ENCODE results near the gene MCRIP2.
A peak's percentile ranks its signal among the peaks of the same experiment; 100 is the strongest.
"Not testable (repeated sequence)": the region's sequence is repeated elsewhere in the genome, so short reads cannot be mapped to it uniquely, and the experiment has no call there.

Gene MCRIP2, protein sequence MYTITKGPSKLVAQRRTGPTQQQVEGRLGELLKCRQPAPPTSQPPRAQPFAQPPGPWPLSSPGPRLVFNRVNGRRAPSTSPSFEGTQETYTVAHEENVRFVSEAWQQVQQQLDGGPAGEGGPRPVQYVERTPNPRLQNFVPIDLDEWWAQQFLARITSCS

DNA sequence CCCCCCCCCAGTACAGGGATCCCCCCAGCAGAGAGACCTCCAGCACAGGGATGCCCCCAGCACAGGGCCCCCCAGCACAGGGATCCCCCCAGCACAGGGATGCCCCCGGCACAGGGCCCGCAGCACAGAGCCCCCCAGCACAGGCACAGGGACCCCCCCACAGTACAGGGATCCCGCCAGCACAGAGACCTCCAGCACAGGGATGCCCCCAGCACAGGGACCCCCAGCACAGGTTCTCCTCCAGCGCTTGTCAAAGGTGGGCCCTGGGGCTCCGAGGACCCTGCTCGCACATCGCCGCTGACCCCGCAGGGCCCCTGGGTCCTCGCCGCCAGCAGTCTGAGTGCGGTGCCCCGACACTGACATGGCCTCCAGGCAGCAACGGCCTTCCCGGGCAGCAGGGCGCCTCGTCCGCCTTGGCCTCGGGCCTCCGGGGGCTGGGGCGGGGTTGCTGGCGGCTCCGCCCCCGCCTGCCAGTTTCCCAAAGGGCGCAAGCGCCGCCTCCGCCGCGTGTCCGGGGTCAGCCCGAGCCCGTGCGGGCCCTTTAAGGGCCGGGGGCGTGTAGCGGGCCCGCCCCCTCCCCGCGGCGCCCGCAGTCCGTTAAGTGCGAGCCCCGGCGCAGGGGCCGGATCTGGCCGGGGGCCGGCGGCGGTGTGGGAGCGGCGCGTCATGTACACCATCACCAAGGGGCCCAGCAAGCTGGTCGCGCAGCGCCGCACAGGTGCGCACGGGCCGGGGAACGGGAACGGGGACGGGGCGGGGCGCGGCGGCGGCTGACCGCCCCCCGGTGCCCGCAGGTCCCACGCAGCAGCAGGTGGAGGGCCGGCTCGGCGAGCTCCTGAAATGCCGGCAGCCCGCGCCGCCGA, at the start of gene MCRIP2:
Gene MCRIP2 (plus strand): TSS at position 503 of the 863 bp plus-strand sequence. CDS start 164 bp downstream, at position 667.
- peak in 1 of 2 donors; percentile 33 for DNase-seq (ENCODE audit: extremely low read depth in 1 of 2, low read depth in 1 of 2)

DNA sequence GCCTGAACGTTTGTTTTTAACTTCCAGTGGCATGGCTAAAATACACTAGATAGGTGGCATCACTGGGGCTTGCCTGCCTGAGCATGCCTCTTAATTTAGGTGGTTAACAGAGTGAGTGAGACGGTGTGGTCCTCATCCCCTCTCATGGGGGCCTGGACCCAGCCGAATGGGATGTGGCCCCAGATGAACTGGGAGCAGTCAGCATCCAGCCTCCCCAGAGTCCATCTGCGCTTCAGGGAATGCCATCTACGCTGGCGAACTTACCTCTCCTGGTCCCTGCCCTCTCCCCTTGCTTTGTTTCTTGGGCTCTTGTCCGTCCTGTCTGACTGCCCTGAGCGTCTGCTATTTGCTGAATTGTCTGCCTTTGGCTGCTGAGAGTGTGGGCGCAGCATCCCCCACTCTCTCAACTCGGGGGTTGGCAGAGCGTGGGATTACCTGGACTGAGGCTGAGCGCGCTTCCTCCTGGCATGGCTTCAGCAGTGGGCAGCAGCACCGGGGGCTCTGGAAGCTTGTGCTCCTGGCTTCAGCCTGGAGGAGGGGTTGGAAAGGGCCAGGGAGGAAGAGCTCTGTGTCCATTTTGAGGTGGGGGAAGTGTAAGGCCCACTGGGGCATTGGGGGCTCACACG, 49.6 kb upstream of the MCRIP2 start:
- DNase-seq (ENCODE audit: extremely low read depth in 1 of 2, low read depth in 1 of 2) = no peak

DNA sequence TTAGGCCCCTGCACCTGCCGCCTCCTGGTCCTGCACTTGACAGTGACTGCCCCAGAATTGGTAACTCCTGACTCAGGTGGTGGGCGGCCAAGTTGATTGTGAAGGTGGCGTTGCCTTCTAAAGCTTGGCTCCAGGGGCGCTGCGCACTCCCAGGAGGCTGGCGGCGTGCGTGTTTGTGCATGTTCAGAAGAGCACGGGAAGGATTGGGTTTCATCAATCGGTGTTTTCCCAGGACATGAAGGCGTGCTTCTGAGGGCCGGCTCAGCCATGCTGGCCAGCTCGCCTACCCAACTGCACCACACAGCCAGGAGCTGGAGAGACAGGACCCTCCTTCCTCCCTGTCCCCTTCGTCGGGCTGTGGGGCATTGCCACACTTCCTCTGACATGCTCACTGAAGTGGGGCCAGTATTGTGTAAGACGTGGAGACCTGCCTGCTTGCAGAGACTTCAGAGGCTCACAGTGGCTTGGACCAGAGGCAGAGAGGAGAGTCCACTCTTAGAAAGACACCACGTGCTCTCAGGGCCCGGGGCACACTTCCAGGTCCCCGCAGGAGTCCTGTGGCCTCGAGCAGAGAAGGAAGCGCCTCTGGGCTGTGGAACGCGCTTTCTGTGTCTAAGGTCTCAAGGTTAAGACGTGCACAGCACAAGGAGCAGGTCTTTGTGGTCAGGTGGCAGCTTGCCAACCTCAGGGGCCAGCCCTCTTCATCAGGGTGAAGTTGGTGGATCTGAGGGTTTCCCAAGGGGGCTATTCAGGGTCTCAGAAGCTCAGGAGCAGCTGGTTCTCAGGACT, 48.9 kb upstream of the MCRIP2 start:
- DNase-seq (ENCODE audit: extremely low read depth in 1 of 2, low read depth in 1 of 2) = no peak

DNA sequence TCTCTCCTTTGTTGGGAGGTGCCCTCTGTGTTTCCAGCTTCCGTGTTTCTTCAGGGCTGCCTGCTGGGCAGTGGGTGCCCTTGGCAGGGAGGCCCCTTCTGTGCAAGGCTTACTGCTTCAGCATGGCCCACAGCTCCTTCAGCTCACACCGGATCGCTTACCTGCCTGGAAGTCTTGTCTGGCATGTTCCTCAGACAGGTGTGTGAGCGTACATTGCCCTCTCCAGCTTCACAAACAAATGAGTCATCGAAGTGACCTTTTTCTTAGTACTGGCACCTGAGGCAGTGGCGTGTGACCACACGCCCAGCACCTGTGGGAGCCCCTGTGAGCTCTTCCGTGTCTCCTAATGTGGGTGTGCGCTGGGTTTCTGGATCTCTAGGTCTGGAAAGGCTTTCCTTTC, 48.2 kb upstream of the MCRIP2 start:
- no peak for DNase-seq (ENCODE audit: extremely low read depth in 1 of 2, low read depth in 1 of 2)

DNA sequence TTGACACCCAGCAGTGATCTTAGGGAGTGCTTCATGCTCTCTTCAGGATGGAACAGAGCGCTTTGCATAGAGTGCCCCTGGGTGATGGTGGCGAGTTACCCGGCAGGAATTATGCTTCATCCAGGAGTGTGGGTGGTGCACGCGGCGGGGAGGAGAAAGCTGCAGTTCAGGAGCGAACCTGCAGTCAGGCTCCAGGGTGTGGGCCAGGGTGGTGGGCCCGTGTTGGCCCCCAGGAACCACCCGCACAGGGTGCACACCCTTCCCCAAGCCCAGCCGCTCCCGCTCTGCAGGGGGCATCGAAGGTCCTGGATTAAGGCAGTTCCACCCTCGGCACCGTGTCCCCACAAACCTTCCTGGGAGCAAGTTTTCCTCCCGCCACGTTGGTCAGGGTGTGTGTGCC, 47.8 kb upstream of the MCRIP2 start:
- DNase-seq (ENCODE audit: extremely low read depth in 1 of 2, low read depth in 1 of 2) = no peak

DNA sequence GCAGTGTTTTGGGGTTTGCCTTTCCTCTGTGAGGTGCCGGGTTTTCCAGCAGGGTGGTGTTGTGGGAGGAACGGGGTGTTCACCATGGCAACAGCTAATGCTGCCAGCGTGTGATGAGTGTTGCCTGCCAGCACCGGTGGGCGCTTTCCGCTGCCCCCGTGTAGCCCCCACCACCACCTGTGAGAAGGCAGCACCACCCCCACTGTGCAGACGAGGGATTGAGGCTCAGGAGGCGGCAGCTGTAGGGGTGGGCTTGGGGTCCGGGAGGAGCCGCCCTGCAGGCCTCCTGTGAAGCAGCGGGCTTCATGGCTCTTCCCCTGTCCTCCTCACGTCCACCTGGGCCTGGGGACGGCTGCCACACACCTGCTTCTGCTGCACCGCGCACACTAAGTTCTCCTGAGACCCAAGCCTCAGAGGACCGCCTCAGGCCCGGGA, 46.5 kb upstream of the MCRIP2 start:
- DNase-seq (ENCODE audit: extremely low read depth in 1 of 2, low read depth in 1 of 2) = no peak

DNA sequence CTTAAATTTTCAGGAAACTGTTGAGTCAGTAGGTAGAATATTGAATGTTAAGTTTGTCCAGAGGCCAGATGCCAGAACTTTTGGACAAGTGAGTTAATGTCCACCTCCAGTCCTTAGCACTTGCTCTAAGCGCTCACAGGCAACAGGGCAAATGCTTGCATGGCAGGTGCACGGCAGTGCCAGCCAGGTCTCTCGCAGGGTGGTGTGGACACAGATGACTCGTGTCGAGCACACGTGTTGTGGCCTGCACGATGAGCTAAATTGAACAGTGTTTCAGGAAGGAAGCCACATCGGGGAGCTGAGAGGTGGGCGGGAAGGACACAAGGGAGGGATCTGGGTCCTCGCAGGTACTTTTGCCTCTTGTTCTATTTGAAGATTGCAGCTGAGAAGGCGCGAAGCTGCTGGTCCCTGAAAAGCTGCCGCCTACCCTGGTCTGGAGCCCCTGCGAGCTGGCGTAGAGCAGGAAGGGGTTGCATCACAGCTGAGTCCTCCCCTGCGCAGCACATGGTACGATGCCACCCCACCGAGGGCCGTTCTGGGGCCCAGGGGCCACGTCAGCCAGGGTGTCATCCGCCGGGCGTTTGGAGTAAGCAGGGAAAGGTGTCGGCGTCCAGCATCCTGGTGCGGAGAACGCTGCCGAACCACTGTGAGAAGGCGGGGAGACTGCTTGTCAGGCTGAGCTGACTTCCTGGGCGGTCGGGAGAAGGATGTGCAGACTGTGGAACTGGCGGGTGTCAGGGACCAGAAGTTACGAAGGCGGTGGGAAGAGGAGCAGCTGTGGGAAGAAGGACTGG, 45.5 kb upstream of the MCRIP2 start:
- DNase-seq (ENCODE audit: extremely low read depth in 1 of 2, low read depth in 1 of 2) = no peak

DNA sequence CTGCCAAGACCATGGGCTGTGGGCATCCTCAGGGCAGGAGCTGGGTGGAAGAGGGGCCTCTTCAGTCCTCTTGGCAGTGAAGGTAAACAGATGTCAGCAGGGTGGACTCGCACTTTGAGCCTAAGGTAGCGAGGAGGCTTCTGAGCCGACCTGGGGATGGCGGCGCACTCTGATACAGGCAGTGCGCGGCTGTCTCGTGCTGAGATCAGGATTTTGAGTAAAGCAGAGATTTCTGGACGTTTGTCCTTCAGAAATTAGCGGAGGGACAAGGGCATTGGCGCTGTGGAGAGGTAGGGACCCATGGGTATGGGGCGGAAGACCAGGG, 44.9 kb upstream of the MCRIP2 start:
- DNase-seq (ENCODE audit: extremely low read depth in 1 of 2, low read depth in 1 of 2) = no peak

DNA sequence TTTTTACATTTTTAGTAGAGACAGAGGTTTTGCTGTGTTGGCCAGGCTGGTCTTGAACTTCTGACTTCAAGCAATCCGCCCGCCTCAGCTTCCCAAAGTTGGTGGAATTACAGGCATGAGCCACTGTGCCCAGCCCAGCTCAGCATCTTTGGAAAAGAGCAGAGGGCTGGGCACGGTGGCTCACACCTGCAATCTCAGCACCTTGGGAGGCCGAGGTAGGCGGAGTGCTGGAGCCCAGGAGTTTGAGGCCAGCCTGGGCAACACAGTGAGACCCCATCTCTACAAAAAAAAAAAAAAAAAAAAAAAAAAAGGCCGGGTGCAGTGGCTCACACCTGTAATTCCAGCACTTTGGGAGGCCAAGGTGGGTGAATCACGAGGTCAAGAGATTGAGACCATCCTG, 44.0 kb upstream of the MCRIP2 start:
- not testable (repeated sequence) for DNase-seq (ENCODE audit: extremely low read depth in 1 of 2, low read depth in 1 of 2)

DNA sequence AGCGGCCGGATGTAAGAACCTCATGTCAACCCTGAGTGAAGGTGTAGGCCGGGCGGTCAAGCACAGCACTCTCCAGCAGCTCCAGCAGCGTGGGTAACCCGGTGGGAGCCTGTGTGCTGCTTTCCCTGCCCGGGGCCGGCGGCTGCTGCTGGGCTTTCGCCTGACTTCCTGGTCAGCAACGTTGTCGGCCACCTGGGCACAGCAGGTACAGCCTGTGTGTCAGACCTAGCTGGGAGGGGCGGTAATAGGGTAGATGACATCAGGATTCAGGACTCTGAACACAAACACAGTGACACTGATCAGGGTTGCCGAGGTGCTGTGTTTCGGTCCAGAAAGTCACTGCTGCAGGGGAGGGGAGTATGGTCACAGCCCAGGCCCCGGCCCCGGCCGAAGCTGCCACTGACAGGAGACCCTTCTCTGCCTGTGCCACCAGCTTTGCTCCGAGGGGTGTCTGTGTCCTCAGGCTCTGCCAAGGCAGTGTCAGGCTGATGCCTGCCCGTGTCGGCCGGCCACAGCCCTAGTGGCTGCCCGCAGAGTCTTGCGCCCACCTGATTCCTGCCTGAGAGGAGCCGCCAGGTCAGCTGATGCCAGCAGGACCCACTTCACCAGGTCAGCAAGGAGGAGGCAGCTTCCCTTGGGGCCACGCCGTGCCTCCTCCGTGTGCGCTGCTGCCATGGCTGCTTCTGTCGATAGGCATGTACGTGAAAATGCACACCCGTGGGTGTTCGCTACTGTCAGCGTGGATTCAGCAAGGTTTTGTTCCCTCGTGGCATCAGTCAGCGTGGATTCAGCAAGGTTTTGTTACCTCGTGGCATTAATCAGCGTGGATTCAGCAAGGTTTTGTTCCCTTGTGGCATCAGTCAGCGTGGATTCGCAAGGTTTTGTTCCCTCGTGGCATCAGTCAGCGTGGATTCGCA, 42.5 kb upstream of the MCRIP2 start:
- DNase-seq (ENCODE audit: extremely low read depth in 1 of 2, low read depth in 1 of 2) = no peak

DNA sequence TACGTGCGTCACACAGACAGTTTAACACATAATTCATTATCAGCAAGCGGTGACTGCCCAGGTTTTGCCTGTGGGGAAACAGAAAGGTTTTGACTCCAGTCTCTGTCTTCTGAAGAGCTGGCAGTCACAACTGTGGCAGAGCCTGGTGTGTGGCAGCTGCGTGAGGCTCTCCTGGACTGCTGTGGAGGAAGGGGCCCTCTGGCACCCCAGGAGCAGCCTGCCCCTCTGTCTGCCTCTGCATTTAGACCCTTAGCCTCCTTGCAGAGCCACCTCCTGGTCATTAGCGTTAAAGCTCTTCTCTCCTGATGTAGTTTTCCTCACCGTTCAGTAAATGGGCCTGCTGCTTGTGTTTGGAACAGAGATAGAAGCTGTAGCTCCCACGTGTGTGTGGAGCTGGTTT, 40.8 kb upstream of the MCRIP2 start:
- no peak for DNase-seq (ENCODE audit: extremely low read depth in 1 of 2, low read depth in 1 of 2)

DNA sequence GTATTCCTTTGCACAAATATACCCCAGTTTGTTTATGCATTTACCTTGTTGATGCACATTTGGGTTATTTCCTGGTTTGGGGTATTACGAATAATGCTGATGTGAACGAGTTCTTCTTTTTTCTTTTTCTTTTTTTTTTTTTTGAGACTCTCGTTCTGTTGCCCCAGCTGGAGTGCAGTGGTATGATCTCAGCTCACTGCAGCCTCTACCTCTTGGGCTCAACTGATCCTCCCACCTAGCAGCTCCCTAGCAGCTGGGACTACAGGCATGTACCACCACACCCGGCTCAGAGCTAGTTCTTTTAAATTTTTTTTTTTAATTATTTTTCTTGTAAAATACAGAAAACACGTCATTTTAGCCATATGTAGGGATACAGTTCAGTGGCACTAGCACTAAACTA, 37.7 kb upstream of the MCRIP2 start:
- no peak for DNase-seq (ENCODE audit: extremely low read depth in 1 of 2, low read depth in 1 of 2)

DNA sequence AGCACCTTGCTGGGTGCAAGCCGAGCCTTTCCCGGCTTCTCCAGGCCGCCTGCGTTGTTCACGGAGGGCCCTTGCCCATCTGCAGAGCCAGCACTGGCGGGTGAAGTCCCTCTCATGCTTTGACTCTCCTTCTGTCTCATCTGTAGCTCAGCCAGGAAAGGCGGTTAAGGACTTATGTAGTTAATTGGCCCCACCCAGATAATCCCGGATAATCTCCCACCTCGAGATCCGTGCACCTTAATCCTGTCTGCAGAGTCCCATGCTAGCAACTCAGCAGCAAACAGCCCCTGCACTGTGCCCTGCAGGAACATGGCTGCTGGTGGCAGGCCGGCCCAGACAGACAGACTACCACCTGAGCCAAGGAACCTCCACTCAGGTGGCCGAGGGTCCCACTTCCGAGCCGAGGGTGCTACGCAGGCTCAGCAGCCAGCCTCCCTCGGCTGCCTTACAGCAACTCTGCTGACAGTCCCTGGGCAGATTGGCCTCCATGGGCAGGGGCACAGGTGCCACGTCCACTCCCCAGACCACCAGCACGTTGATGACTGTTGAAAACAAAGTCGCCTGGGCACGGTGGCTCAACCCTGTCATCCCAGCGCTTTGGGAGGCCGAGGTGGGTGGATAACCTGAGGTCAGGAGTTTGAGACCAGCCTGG, 34.8 kb upstream of the MCRIP2 start:
- no peak for DNase-seq (ENCODE audit: extremely low read depth in 1 of 2, low read depth in 1 of 2)

DNA sequence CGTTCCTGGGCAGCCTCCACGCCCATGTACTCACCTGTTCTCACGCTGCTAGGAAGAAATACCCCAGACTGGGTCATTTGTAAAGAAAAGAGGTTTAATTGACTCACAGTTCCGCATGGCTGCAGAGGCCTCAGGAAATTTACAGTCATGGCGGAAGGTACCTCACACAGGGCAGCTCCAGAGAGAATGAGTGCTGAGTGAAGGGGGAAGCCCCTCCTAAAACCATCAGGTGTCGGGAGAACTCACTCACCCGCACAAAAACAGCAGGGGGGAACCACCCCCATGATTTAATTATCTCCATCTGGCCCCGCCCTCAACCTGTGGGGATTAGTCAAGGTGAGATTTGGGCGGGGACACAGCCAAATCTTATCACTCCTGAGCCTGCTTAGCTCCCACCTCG, 33.6 kb upstream of the MCRIP2 start:
- no peak for DNase-seq (ENCODE audit: extremely low read depth in 1 of 2, low read depth in 1 of 2)

DNA sequence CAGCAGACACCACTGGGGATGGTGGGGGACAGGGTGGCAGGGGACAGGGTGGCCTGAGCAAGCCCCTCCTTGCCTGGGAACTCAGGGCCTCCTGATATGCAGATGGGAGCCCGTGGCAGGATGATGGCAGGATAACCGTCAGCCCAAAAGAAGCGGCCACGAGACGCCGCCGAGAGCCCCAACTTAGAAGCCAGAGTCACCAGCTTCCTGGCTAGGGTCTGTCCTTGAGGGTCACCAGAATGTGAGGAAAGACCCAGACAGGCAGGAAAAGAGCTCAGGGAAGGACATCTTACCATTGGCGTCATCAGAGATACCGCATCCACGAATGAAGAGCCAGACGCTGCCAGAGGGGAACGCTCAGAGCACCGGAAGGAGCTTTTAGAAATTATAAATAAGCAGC, 32.3 kb upstream of the MCRIP2 start:
- no peak for DNase-seq (ENCODE audit: extremely low read depth in 1 of 2, low read depth in 1 of 2)

DNA sequence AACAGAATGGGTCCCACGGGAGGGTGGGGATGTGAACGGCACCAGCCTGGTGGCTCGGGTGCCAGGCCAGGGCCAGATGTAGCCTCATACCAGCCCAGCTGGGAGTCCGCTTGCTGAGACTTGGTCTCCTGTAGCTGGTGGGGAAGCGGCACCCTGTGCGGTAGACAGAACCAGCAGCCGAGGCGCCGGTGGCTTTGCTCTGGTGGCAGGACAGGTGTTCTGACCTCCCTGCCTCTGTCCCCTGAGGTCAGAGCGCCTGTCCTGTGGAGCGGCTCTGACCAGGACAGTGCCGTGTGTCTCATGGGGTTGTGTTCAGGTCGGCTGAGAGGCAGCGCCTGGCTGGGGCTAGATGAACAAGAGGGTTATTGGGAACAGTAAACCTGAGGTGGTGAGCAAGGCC, 31.6 kb upstream of the MCRIP2 start:
- no peak for DNase-seq (ENCODE audit: extremely low read depth in 1 of 2, low read depth in 1 of 2)

DNA sequence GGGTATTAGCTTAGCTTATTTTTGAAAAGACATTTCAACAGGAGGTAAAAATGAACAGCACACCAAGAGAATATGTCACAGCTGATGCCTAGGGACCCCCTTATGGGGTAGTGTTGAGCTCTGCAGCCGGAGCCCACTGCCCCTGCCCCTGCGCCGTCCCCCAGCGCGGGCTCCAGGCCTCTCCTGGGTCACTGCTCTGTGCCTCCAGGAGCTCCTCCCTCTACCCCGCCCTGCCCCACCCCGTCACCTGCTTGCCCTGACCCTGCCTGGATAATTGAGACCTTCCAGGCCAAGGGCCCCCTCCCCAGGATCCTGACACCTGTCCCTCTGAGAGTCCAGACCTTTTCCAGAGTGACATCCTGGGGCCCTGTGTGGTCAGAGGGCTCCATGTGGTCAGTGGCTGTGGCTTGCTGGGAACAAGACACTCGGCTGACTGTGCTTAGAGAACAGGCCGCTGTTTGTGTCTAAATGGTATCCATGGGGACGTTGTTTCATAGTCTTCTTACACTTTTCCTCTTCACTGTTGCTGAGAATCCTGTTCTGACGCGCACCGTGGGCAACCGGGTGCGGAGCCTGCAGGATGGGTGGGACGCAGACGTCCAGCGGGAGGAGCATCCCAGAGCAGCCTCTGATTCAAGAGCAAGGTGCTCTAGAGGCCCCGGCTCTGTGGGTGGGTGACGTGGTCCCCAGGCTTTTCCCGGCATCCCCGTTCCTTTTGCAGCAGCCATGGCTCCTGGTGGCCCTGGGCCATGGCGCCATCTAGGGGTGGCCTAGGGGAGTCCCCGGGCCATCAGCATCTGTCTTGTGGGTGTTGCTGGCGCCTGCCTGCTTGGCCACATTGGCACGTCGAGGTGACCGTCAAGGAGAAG, 30.9 kb upstream of the MCRIP2 start:
- DNase-seq (ENCODE audit: extremely low read depth in 1 of 2, low read depth in 1 of 2) = peak in 1 of 2 donors; percentile 35

DNA sequence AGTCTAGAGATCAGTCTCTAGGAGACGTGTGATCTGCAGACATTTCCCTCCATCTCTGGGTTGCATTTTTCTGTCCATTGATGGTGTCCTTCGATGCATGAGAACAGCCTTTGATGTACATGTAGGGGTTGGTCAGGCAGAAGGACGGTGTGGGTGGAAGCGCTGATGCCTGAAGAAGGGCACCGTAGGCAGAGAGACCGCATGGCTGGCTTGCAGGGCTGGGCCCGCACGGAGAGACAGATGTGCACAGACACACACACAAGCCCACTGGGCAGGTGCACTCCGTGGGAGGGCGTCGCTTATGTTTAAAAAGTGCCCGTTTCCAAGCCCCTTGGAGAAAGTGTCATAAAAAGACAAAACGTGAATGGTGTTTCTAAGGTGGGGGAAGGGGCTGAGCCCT, 26.5 kb upstream of the MCRIP2 start:
- no peak for DNase-seq (ENCODE audit: extremely low read depth in 1 of 2, low read depth in 1 of 2)

Data from activated CD8-positive, alpha-beta memory T cell treated with anti-CD3 and anti-CD28 coated beads for 1 hour (primary cell).